OCI-LY3 (cell line): ENCODE measurements around the gene DYNC1LI1.

Experiments used
- H2AFZ ChIP-seq: fragments of 200-600, 300-600 bp; shearing (Covaris generic); 2 replicates; pipeline ENCODE4 v1.6.0; 2014; ENCODE audit warnings: antibody characterized with exemption, low read depth, low read length
- H3K27ac ChIP-seq: fragments of 200-600, 300-600 bp; sonication (generic); 2 replicates; pipeline ENCODE4 v1.5.1; 2014; ENCODE audit warnings: mild to moderate bottlenecking, low read length, moderate library complexity, mixed read lengths
- H3K27me3 ChIP-seq: fragments of 200-600, 300-600 bp; sonication (generic); 2 replicates; pipeline ENCODE4 v1.6.1; 2014; ENCODE audit warnings: low read depth, low read length, mixed read lengths
- H3K36me3 ChIP-seq: fragments of 200-600, 300-600 bp; sonication (generic); replicated peaks from 2 replicates; pipeline ENCODE3; 2014; ENCODE audit warnings: low read depth, low read length, mixed read lengths
- H3K4me1 ChIP-seq: fragments of 300-600, 200-600 bp; sonication (generic); 2 replicates; pipeline ENCODE4 v1.6.1; 2014; ENCODE audit warnings: low read length, mixed read lengths
- H3K4me2 ChIP-seq: fragments of 200-600, 300-600 bp; sonication (generic); 2 replicates; pipeline ENCODE4 v1.6.1; 2014; ENCODE audit warnings: low read length, mixed read lengths
- H3K4me3 ChIP-seq: fragments of 300-600, 200-600 bp; sonication (generic); 2 replicates; pipeline ENCODE4 v1.5.1; 2014; ENCODE audit warnings: antibody characterized with exemption, mild to moderate bottlenecking, low read length, moderate library complexity
- H3K79me2 ChIP-seq: fragments of 300-600, 200-600 bp; shearing (Covaris generic); 2 replicates; pipeline ENCODE4 v1.6.1; 2014; ENCODE audit warnings: mild to moderate bottlenecking, low read length, mixed read lengths
- H3K9ac ChIP-seq: fragments of 300-600, 200-600 bp; shearing (Covaris generic); 2 replicates; pipeline ENCODE4 v1.6.0; 2014; ENCODE audit warnings: mild to moderate bottlenecking, low read length, moderate library complexity
- H3K9me3 ChIP-seq: fragments of 200-600, 300-600 bp; shearing (Covaris generic); 2 replicates; pipeline ENCODE4 v1.6.1; 2014; ENCODE audit warnings: low read length, mixed read lengths; ENCODE audit not compliant: insufficient read depth
- H4K20me1 ChIP-seq: fragments of 200-600, 300-600 bp; sonication (generic); 2 replicates; pipeline ENCODE4 v1.6.1; 2016; ENCODE audit warnings: low read length, mixed read lengths; ENCODE audit not compliant: insufficient read depth
- EZH2phosphoT487 ChIP-seq: fragments of 200-600 bp; shearing (Covaris generic); IDR thresholded peaks from 2 replicates; pipeline ENCODE4 v1.6.1; 2018; ENCODE audit warnings: antibody characterized with exemption, mixed run types, low read depth
- TF ChIP-seq, protein P1 (sequence below): fragments of 200-600, 300-600 bp; sonication (generic); IDR thresholded peaks from 2 replicates; pipeline ENCODE4 v1.5.1; 2014; ENCODE audit warnings: antibody characterized with exemption, low read length, low read depth

Gene DYNC1LI1

DNA sequence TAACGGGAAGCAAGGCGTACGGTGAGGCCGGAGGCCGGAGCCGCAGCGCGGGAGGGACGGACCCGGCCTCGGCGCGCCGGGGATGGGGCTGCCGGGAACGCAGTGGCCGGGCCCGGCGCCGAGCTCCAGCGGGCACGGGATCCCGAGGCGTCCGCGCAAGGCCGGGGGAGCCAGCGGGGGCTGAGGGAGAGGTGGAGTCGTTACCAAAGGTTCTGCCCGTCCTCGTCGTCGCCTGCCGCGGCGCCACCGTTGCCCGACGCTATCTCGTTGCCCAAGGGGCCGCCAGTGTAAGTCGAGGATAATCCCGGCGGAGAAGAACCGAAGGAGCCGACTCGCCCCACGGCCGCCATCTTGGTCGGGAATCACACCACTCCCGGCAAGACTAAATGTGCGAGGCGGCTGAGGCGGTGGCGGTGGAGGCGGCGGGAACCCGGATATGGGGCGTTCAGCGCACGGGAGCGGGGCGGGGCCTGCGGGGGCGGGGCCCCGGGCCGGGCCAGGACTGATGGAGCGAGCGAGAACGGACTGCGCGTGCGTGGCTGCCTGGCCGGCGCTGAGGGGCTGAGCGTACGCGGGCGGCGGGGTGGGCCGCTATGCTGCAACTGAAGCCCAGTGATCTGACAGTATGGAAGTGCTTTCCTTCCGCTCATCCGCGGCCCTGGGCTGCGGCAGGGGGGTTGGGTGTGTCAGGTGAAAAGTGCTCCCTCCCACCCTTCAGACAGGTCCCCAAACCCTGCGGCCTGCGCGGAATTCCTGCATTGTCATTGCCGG lies at the start of gene DYNC1LI1:
Gene DYNC1LI1 (minus strand): TSS at position 438 of the 771 bp plus-strand sequence. CDS start 88 bp downstream, at position 350.
- peak within 1 kb of the TSS; percentile 87 for H3K4me3 ChIP-seq
- peak within 1 kb of the TSS; percentile 76 for H3K27ac ChIP-seq
- peaks cover 12% of the 10 kb centered on the region for H4K20me1 ChIP-seq
- TF ChIP-seq, protein P1, sequence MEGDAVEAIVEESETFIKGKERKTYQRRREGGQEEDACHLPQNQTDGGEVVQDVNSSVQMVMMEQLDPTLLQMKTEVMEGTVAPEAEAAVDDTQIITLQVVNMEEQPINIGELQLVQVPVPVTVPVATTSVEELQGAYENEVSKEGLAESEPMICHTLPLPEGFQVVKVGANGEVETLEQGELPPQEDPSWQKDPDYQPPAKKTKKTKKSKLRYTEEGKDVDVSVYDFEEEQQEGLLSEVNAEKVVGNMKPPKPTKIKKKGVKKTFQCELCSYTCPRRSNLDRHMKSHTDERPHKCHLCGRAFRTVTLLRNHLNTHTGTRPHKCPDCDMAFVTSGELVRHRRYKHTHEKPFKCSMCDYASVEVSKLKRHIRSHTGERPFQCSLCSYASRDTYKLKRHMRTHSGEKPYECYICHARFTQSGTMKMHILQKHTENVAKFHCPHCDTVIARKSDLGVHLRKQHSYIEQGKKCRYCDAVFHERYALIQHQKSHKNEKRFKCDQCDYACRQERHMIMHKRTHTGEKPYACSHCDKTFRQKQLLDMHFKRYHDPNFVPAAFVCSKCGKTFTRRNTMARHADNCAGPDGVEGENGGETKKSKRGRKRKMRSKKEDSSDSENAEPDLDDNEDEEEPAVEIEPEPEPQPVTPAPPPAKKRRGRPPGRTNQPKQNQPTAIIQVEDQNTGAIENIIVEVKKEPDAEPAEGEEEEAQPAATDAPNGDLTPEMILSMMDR = no peak
- no peak for TF ChIP-seq EZH2phosphoT487
- peaks cover 45% of the 10 kb centered on the region for H3K79me2 ChIP-seq
- no peaks in the 10 kb centered on the region for H3K9me3 ChIP-seq
- peaks cover 8% of the 10 kb centered on the region for H3K36me3 ChIP-seq
- H3K4me2 ChIP-seq = peak within 1 kb of the TSS; percentile 80
- H3K4me1 ChIP-seq = peaks cover 24% of the 10 kb centered on the region
- no peaks in the 10 kb centered on the region for H3K27me3 ChIP-seq
- peak within 1 kb of the TSS; percentile 87 for H3K9ac ChIP-seq
- H2AFZ ChIP-seq = peak within 1 kb of the TSS; percentile 90

DNA sequence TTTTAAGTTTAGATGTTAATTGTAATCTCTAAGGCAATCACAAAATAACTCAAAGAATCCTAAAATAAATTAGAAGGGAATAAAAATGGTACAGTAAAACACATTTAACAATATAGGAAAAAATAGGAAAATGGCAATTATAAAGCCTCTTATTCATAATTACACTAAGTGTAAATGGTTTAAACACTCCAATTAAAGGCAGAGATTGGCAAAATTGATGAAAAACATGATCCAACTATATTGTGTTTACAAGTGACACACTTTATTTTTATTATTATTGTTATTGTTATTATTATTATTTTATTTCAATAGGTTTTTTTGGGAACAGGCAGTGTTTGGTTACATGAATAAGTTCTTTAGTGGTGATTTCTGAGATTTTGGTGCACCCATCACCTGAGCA lies 48.7 kb upstream of the DYNC1LI1 start:
- H3K4me2 ChIP-seq = no peak overlapping the region
- TF ChIP-seq, protein P1 = no peak
- no peak for TF ChIP-seq EZH2phosphoT487
- H2AFZ ChIP-seq = no peak overlapping the region
- no peaks in the 10 kb centered on the region for H4K20me1 ChIP-seq
- no peaks in the 10 kb centered on the region for H3K36me3 ChIP-seq
- no peaks in the 10 kb centered on the region for H3K9me3 ChIP-seq
- H3K27ac ChIP-seq = no peak overlapping the region
- no peak overlapping the region for H3K9ac ChIP-seq
- H3K4me1 ChIP-seq = no peaks in the 10 kb centered on the region
- no peak overlapping the region for H3K4me3 ChIP-seq
- 0 out of 2 replicates have a peak, but pooled peaks cover 3% of the 10 kb centered on the region for H3K27me3 ChIP-seq
- H3K79me2 ChIP-seq = no peaks in the 10 kb centered on the region

DNA sequence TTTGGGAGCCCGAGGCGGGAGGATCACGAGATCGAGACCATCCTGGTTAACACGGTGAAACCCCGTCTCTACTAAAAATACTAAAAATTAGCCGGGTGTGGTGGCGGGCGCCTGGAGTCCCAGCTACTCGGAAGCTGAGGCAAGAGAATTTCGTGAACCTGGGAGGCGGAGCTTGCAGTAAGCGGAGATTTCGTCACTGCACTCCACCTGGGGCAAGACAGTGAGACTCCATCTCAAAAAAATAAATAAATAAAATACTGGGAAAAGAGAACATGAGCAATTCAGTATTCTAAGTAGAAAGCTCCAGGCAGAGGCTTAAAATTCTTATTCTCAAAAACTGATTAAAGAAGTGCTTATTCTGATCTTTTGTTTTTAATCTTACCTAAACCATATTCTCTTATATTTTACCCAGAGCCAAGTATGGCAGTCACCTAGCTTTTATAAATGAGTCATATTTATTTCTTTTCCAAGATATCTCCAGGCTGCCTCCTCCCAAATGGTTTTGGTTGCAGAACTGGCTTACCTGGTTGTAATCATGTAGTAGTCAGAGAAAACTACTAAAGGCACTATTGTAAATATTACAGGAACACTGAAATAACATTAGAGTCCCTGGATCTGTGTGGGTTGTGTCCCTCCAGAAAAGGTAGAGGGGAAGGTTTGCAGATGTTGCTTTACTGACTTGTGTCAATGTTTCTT lies 45.8 kb upstream of the DYNC1LI1 start:
- Histone ChIP-seq H3K36me3 (no peaks in the 10 kb centered on the region), H2AFZ (no peak overlapping the region), H3K4me1 (no peaks in the 10 kb centered on the region), H4K20me1 (no peaks in the 10 kb centered on the region), H3K79me2 (no peaks in the 10 kb centered on the region), H3K9me3 (no peaks in the 10 kb centered on the region), H3K4me2 (no peak overlapping the region), H3K9ac (no peak overlapping the region), H3K27ac (no peak overlapping the region), H3K4me3 (no peak overlapping the region), H3K27me3 (0 out of 2 replicates have a peak, but pooled peaks cover 3% of the 10 kb centered on the region)
- TF ChIP-seq EZH2phosphoT487 = no peak
- TF ChIP-seq, protein P1 = no peak

DNA sequence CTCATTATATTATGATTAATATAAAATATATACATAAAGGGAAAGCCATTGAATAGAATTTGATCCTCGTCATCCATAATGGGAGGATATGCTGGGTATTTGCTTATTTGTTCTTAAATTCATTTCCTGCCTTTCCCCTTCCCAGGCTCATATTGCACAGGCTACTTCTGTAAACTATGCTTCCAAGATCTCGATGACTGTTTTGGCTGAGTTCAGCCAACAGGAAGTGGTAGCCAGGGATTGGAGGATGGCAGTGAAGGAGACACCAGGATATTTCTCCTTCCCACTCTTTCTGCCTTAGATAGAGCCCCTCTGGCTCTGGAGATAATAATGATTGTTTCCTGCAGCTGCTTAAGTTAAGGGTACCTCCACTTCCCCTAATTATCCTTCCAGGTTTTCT lies 44.3 kb upstream of the DYNC1LI1 start:
- H2AFZ ChIP-seq = no peak overlapping the region
- TF ChIP-seq, protein P1 = no peak
- no peak for TF ChIP-seq EZH2phosphoT487
- 0 out of 2 replicates have a peak, but pooled peaks cover 3% of the 10 kb centered on the region for H3K27me3 ChIP-seq
- H3K4me3 ChIP-seq = no peak overlapping the region
- H3K36me3 ChIP-seq = no peaks in the 10 kb centered on the region
- no peak overlapping the region for H3K4me2 ChIP-seq
- no peaks in the 10 kb centered on the region for H3K79me2 ChIP-seq
- no peaks in the 10 kb centered on the region for H3K9me3 ChIP-seq
- no peak overlapping the region for H3K9ac ChIP-seq
- H3K4me1 ChIP-seq = no peaks in the 10 kb centered on the region
- H3K27ac ChIP-seq = no peak overlapping the region
- no peaks in the 10 kb centered on the region for H4K20me1 ChIP-seq
